ENCODE measurements around the gene EDIL3. TPM values are rescaled to one million over a fixed set of nuclear protein-coding genes. Genes with fewer than 3 reads are reported as not detected.

Gene EDIL3
- total and polyA plus RNA-seq, 11 donors = 1.3 to 38.2 (median 18.3) TPM

- ATAC-seq = no peak
- H3K9me3 ChIP-seq = peaks cover 0 to 3% (median 0%) of the 10 kb centered on the region in 12 donors
- TF ChIP-seq CTCF (IDR thresholded peaks at IDR 0.05) (no peak), POLR2A (IDR thresholded peaks at IDR 0.05) (no peak)
- no peak for DNase-seq
- no peak overlapping the region for H3K4me3 ChIP-seq
- no peak overlapping the region for H3K27ac ChIP-seq
- H3K4me1 ChIP-seq = peaks cover 0 to 8% (median 0%) of the 10 kb centered on the region in 12 donors
- intact Hi-C loops (cut with DNase I) = no loop called here
- no peaks in the 10 kb centered on the region for H3K27me3 ChIP-seq
- H3K36me3 ChIP-seq = no peaks in the 10 kb centered on the region
- 76 to 85% (median 82%) methylated on average over 2 of the region's 2 CpGs for WGBS, 4 donors
Observed at GRCh38 chr5:83911367-83911919, 473.2 kb downstream of the EDIL3 start.

GRCh38 chr5:83900306-83900705 is 484.4 kb downstream of the EDIL3 start:
- no peaks in the 10 kb centered on the region for H3K4me1 ChIP-seq
- intact Hi-C loops (cut with DNase I) = no loop called here
- no peak overlapping the region for H3K27ac ChIP-seq
- TF ChIP-seq POLR2A (IDR thresholded peaks at IDR 0.05) = no peak
- TF ChIP-seq CTCF (IDR thresholded peaks at IDR 0.05) = no peak
- WGBS, 4 donors = 41 to 53% (median 50%) methylated on average over 3 of the region's 3 CpGs
- peaks cover 0 to 5% (median 0%) of the 10 kb centered on the region in 9 donors for H3K27me3 ChIP-seq
- peaks cover 0 to 3% (median 0%) of the 10 kb centered on the region in 12 donors for H3K9me3 ChIP-seq
- ATAC-seq (no peak), DNase-seq (no peak)
- no peaks in the 10 kb centered on the region for H3K36me3 ChIP-seq
- no peak overlapping the region for H3K4me3 ChIP-seq

- TF ChIP-seq POLR2A (IDR thresholded peaks at IDR 0.05) = no peak
- no peak for TF ChIP-seq CTCF (IDR thresholded peaks at IDR 0.05)
- Histone ChIP-seq H3K27me3 (peaks cover 0 to 5% (median 0%) of the 10 kb centered on the region in 9 donors), H3K4me3 (no peak overlapping the region), H3K27ac (no peak overlapping the region), H3K36me3 (no peaks in the 10 kb centered on the region), H3K4me1 (no peaks in the 10 kb centered on the region), H3K9me3 (peaks cover 0 to 3% (median 0%) of the 10 kb centered on the region in 12 donors)
- 75 to 85% (median 80%) methylated on average over 2 of the region's 2 CpGs for WGBS, 4 donors
- no peak for ATAC-seq
- intact Hi-C loops (cut with DNase I) = no loop called here
- no peak for DNase-seq
Observed at GRCh38 chr5:83899326-83899970, 485.2 kb downstream of the EDIL3 start.

GRCh38 chr5:83895860-83896259 is 488.8 kb downstream of the EDIL3 start:
- 89 to 94% (median 92%) methylated on average over 2 of the region's 2 CpGs for WGBS, 4 donors
- peaks cover 0 to 5% (median 0%) of the 10 kb centered on the region in 9 donors for H3K27me3 ChIP-seq
- H3K4me1 ChIP-seq = no peaks in the 10 kb centered on the region
- no peak for ATAC-seq
- no peaks in the 10 kb centered on the region for H3K36me3 ChIP-seq
- intact Hi-C loops (cut with DNase I) = no loop called here
- H3K4me3 ChIP-seq = no peak overlapping the region
- DNase-seq = no peak
- no peak overlapping the region for H3K27ac ChIP-seq
- TF ChIP-seq CTCF (IDR thresholded peaks at IDR 0.05) = no peak
- no peak for TF ChIP-seq POLR2A (IDR thresholded peaks at IDR 0.05)
- no peaks in the 10 kb centered on the region for H3K9me3 ChIP-seq
